Tibial artery (tissue), 4 donors: Measurements from ENCODE around the gene PLD2.

Source experiments
- DNase-seq, 2 donors: peaks; one replicate each; pipeline ENCODE4 v3.0.0-alpha.2; 2019
- H3K27ac ChIP-seq, 2 donors: fragments of 200-600 bp; sonication (generic) in 1 of 2; 1 replicate in 1 of 2; 2 replicates in 1 of 2; pipeline ENCODE4 v1.5.1; 2018 to 2019; ENCODE audit warnings: mild to moderate bottlenecking in 1 of 2
- H3K27me3 ChIP-seq, 2 donors: fragments of 200-600 bp; sonication (generic) in 1 of 2; one replicate each; pipeline versions ENCODE4 v1.5.1 to v1.6.0; 2016 to 2019
- H3K36me3 ChIP-seq, 3 donors: fragments of 200-600 bp; sonication (generic) in 2 of 3; one replicate each; pipeline ENCODE4 v1.5.1; 2016 to 2019; ENCODE audit warnings: mild to moderate bottlenecking in 2 of 3
- H3K4me1 ChIP-seq, 4 donors: fragments of 200-600 bp; sonication (generic) in 2 of 4; 1 replicate in 3 of 4; 2 replicates in 1 of 4; pipeline ENCODE4 v1.5.1; 2016 to 2019
- H3K4me3 ChIP-seq, 2 donors: fragments of 200-600 bp; sonication (generic) in 1 of 2; 1 replicate in 1 of 2; 2 replicates in 1 of 2; pipeline ENCODE4 v1.5.1; 2018 to 2019; ENCODE audit warnings: mild to moderate bottlenecking in 2 of 2
- H3K9me3 ChIP-seq, 3 donors: fragments of 200-600 bp; sonication (generic) in 1 of 3; one replicate each; pipeline ENCODE4 v1.5.1; 2016 to 2019
- CTCF ChIP-seq, 2 experiments: fragments of 200-600 bp in 1 of 2; fragments of 450-650 bp in 1 of 2; IDR thresholded peaks; one replicate each; pipeline ENCODE4 v1.5.1; 2017 to 2019; ENCODE audit warnings: antibody characterized with exemption in 2 of 2, mild to moderate bottlenecking in 1 of 2, moderate library complexity in 1 of 2
- intact Hi-C: fragments of 100-400 bp; cut with DNase I; formaldehyde crosslinking; loops from one replicate; pipeline ENCODE4 v1.15.0; 2023; ENCODE audit warnings: low total_unique reads

The PLD2 gene

GRCh38 chr17:4849011-4849536 is 42.1 kb downstream of the PLD2 start:
- Histone ChIP-seq H3K27me3 (no peaks in the 10 kb centered on the region), H3K9me3 (no peaks in the 10 kb centered on the region), H3K27ac (no peak overlapping the region), H3K4me3 (no peak overlapping the region), H3K36me3 (no peaks in the 10 kb centered on the region), H3K4me1 (peaks cover 0 to 26% (median 0%) of the 10 kb centered on the region in 4 donors)
- no peak for TF ChIP-seq CTCF (IDR thresholded peaks at IDR 0.05)
- DNase-seq, result no peak
- intact Hi-C loops, result no loop called here

- intact Hi-C loops, result no loop called here
- Histone ChIP-seq H3K27ac (no peak overlapping the region), H3K4me3 (no peak overlapping the region), H3K4me1 (peaks cover 0 to 28% (median 0%) of the 10 kb centered on the region in 4 donors), H3K9me3 (no peaks in the 10 kb centered on the region), H3K27me3 (no peaks in the 10 kb centered on the region), H3K36me3 (no peaks in the 10 kb centered on the region)
- TF ChIP-seq CTCF (IDR thresholded peaks at IDR 0.05), result no peak
- DNase-seq, result no peak
These were observed 43.3 kb downstream of the PLD2 start for GRCh38 chr17:4850246-4850645.

- Histone ChIP-seq H3K27ac (no peak overlapping the region), H3K27me3 (no peaks in the 10 kb centered on the region), H3K9me3 (no peaks in the 10 kb centered on the region), H3K4me3 (no peak overlapping the region), H3K4me1 (peaks cover 0 to 19% (median 0%) of the 10 kb centered on the region in 4 donors), H3K36me3 (no peaks in the 10 kb centered on the region)
- DNase-seq, result no peak
- intact Hi-C loops, result no loop called here
- TF ChIP-seq CTCF (IDR thresholded peaks at IDR 0.05), result no peak
These were observed 44.1 kb downstream of the PLD2 start for GRCh38 chr17:4851084-4851483.

- Histone ChIP-seq H3K9me3 (no peaks in the 10 kb centered on the region), H3K4me1 (peaks cover 0 to 26% (median 1%) of the 10 kb centered on the region in 4 donors)
These were observed 45.7 kb downstream of the PLD2 start for GRCh38 chr17:4852567-4853207.

GRCh38 chr17:4853208-4853671 is 46.3 kb downstream of the PLD2 start:
- Histone ChIP-seq H3K4me1 (peaks cover 0 to 32% (median 4%) of the 10 kb centered on the region in 4 donors), H3K9me3 (no peaks in the 10 kb centered on the region), H3K27ac (no peak overlapping the region), H3K36me3 (no peaks in the 10 kb centered on the region), H3K4me3 (no peak overlapping the region), H3K27me3 (no peaks in the 10 kb centered on the region)
- DNase-seq, result no peak
- intact Hi-C loops, result no loop called here
- TF ChIP-seq CTCF (IDR thresholded peaks at IDR 0.05), result no peak

More at GRCh38 chr17:4852567-4853207, 45.7 kb downstream of the PLD2 start:
- intact Hi-C loops, result no loop called here
- no peak for DNase-seq
- Histone ChIP-seq H3K4me3 (no peak overlapping the region), H3K36me3 (no peaks in the 10 kb centered on the region), H3K27ac (no peak overlapping the region), H3K27me3 (no peaks in the 10 kb centered on the region)
- no peak for TF ChIP-seq CTCF (IDR thresholded peaks at IDR 0.05)
